IgD-negative memory B cell (primary cell): ENCODE data around the gene COL18A1. TPM values are rescaled to one million over a fixed set of nuclear protein-coding genes. Genes with fewer than 3 reads are reported as not detected.

Experiments used
- H3K27ac Mint-ChIP-seq, 3 donors: one replicate each; pipeline ENCODE4 v1.8.0; 2020 to 2022; ENCODE audit warnings: mild to moderate bottlenecking in 3 of 3, mixed read lengths in 3 of 3, moderate library complexity in 1 of 3
- H3K27me3 Mint-ChIP-seq: one replicate; pipeline ENCODE4 v1.8.0; 2021; ENCODE audit warnings: mixed read lengths
- H3K36me3 Mint-ChIP-seq: one replicate; pipeline ENCODE4 v1.8.0; 2020; ENCODE audit warnings: mild to moderate bottlenecking, mixed read lengths
- H3K4me1 Mint-ChIP-seq, 3 donors: one replicate each; pipeline ENCODE4 v1.8.0; 2020 to 2022; ENCODE audit warnings: mixed read lengths in 3 of 3, mild to moderate bottlenecking in 1 of 3
- H3K4me3 Mint-ChIP-seq, 4 donors: one replicate each; pipeline ENCODE4 v1.8.0; 2020 to 2022; ENCODE audit warnings: mild to moderate bottlenecking in 4 of 4, mixed read lengths in 4 of 4, moderate library complexity in 3 of 4
- H3K9me3 Mint-ChIP-seq, 3 donors: one replicate each; pipeline ENCODE4 v1.8.0; 2020 to 2021; ENCODE audit warnings: mixed read lengths in 3 of 3, mild to moderate bottlenecking in 1 of 3
- polyA plus RNA-seq: library from polyadenylated mRNA; unstranded; fragments of 300-500 nt; fragmentation: Illumina TruSeq; gene quantifications from one replicate; pipeline ENCODE4 v1.2.3, GENCODE V29; 2021

Gene COL18A1
- polyA plus RNA-seq, 1 donor from 2014 or later, result 4.0 TPM

GRCh38 chr21:45513003-45513717 is 108.2 kb downstream of the COL18A1 start:
- H3K36me3 Mint-ChIP-seq, result peaks cover 4% of the 10 kb centered on the region
- no peak overlapping the region for H3K4me3 Mint-ChIP-seq
- H3K4me1 Mint-ChIP-seq, result no peaks in the 10 kb centered on the region
- peaks cover 1 to 4% (median 3%) of the 10 kb centered on the region in 3 donors for H3K9me3 Mint-ChIP-seq
- H3K27me3 Mint-ChIP-seq, result no peaks in the 10 kb centered on the region
- H3K27ac Mint-ChIP-seq, result no peak overlapping the region

GRCh38 chr21:45513741-45514310 is 108.9 kb downstream of the COL18A1 start:
- Mint-ChIP-seq H3K36me3 (peaks cover 8% of the 10 kb centered on the region), H3K4me1 (no peaks in the 10 kb centered on the region), H3K9me3 (peaks cover 2 to 8% (median 5%) of the 10 kb centered on the region in 3 donors), H3K4me3 (no peak overlapping the region), H3K27ac (no peak overlapping the region), H3K27me3 (no peaks in the 10 kb centered on the region)

GRCh38 chr21:45514311-45515021 is 109.5 kb downstream of the COL18A1 start:
- peaks cover 4 to 14% (median 7%) of the 10 kb centered on the region in 3 donors for H3K9me3 Mint-ChIP-seq
- no peaks in the 10 kb centered on the region for H3K27me3 Mint-ChIP-seq
- peaks cover 8% of the 10 kb centered on the region for H3K36me3 Mint-ChIP-seq
- no peak overlapping the region for H3K4me3 Mint-ChIP-seq
- H3K27ac Mint-ChIP-seq, result no peak overlapping the region
- no peaks in the 10 kb centered on the region for H3K4me1 Mint-ChIP-seq

GRCh38 chr21:45515241-45516061 is 110.5 kb downstream of the COL18A1 start:
- Mint-ChIP-seq H3K4me1 (no peaks in the 10 kb centered on the region), H3K4me3 (no peak overlapping the region), H3K36me3 (peaks cover 15% of the 10 kb centered on the region), H3K27ac (no peak overlapping the region), H3K27me3 (no peaks in the 10 kb centered on the region), H3K9me3 (peaks cover 4 to 21% (median 15%) of the 10 kb centered on the region in 3 donors)

- H3K4me1 Mint-ChIP-seq, result no peaks in the 10 kb centered on the region
- no peak overlapping the region for H3K4me3 Mint-ChIP-seq
- no peak overlapping the region for H3K27ac Mint-ChIP-seq
- peaks cover 6 to 25% (median 18%) of the 10 kb centered on the region in 3 donors for H3K9me3 Mint-ChIP-seq
- peaks cover 21% of the 10 kb centered on the region for H3K36me3 Mint-ChIP-seq
- H3K27me3 Mint-ChIP-seq, result no peaks in the 10 kb centered on the region
Observed at GRCh38 chr21:45516071-45516670, 111.2 kb downstream of the COL18A1 start.

GRCh38 chr21:45516671-45517151 is 111.7 kb downstream of the COL18A1 start:
- no peaks in the 10 kb centered on the region for H3K27me3 Mint-ChIP-seq
- H3K4me1 Mint-ChIP-seq, result no peaks in the 10 kb centered on the region
- peaks cover 8 to 30% (median 18%) of the 10 kb centered on the region in 3 donors for H3K9me3 Mint-ChIP-seq
- H3K4me3 Mint-ChIP-seq, result no peak overlapping the region
- H3K36me3 Mint-ChIP-seq, result peaks cover 24% of the 10 kb centered on the region
- H3K27ac Mint-ChIP-seq, result no peak overlapping the region

- no peaks in the 10 kb centered on the region for H3K4me1 Mint-ChIP-seq
- H3K27ac Mint-ChIP-seq, result peak overlapping the region; percentile 4 to 58 (median 39)
- peaks cover 8 to 34% (median 18%) of the 10 kb centered on the region in 3 donors for H3K9me3 Mint-ChIP-seq
- no peaks in the 10 kb centered on the region for H3K27me3 Mint-ChIP-seq
- peaks cover 24% of the 10 kb centered on the region for H3K36me3 Mint-ChIP-seq
- H3K4me3 Mint-ChIP-seq, result no peak overlapping the region
Observed at GRCh38 chr21:45517249-45518065, 112.5 kb downstream of the COL18A1 start.

GRCh38 chr21:45518742-45519141 is 113.8 kb downstream of the COL18A1 start:
- no peaks in the 10 kb centered on the region for H3K27me3 Mint-ChIP-seq
- peak overlapping the region in 1 of 4 donors; percentile 6 for H3K4me3 Mint-ChIP-seq
- peaks cover 24% of the 10 kb centered on the region for H3K36me3 Mint-ChIP-seq
- H3K27ac Mint-ChIP-seq, result no peak overlapping the region
- peaks cover 8 to 34% (median 18%) of the 10 kb centered on the region in 3 donors for H3K9me3 Mint-ChIP-seq
- H3K4me1 Mint-ChIP-seq, result no peaks in the 10 kb centered on the region

- Mint-ChIP-seq H3K4me3 (peak overlapping the region in 1 of 4 donors; percentile 6), H3K27ac (peak overlapping the region in 1 of 3 donors; percentile 24), H3K36me3 (peaks cover 24% of the 10 kb centered on the region), H3K9me3 (peaks cover 8 to 34% (median 18%) of the 10 kb centered on the region in 3 donors), H3K4me1 (no peaks in the 10 kb centered on the region), H3K27me3 (no peaks in the 10 kb centered on the region)
Observed at GRCh38 chr21:45519182-45519581, 114.2 kb downstream of the COL18A1 start.

GRCh38 chr21:45521241-45521640 is 116.3 kb downstream of the COL18A1 start:
- H3K36me3 Mint-ChIP-seq, result peaks cover 24% of the 10 kb centered on the region
- H3K27me3 Mint-ChIP-seq, result no peaks in the 10 kb centered on the region
- no peak overlapping the region for H3K4me3 Mint-ChIP-seq
- no peaks in the 10 kb centered on the region for H3K4me1 Mint-ChIP-seq
- no peak overlapping the region for H3K27ac Mint-ChIP-seq
- peaks cover 8 to 34% (median 18%) of the 10 kb centered on the region in 3 donors for H3K9me3 Mint-ChIP-seq

GRCh38 chr21:45522381-45522780 is 117.4 kb downstream of the COL18A1 start:
- Mint-ChIP-seq H3K27ac (no peak overlapping the region), H3K4me3 (peak overlapping the region in 1 of 4 donors; percentile 28), H3K27me3 (no peaks in the 10 kb centered on the region), H3K36me3 (peaks cover 26% of the 10 kb centered on the region), H3K4me1 (no peaks in the 10 kb centered on the region), H3K9me3 (peaks cover 8 to 34% (median 18%) of the 10 kb centered on the region in 3 donors)

- H3K9me3 Mint-ChIP-seq, result peaks cover 8 to 31% (median 16%) of the 10 kb centered on the region in 3 donors
- H3K27me3 Mint-ChIP-seq, result no peaks in the 10 kb centered on the region
- H3K27ac Mint-ChIP-seq, result no peak overlapping the region
- peaks cover 24% of the 10 kb centered on the region for H3K36me3 Mint-ChIP-seq
- H3K4me1 Mint-ChIP-seq, result no peaks in the 10 kb centered on the region
- no peak overlapping the region for H3K4me3 Mint-ChIP-seq
Observed at GRCh38 chr21:45522986-45523385, 118.0 kb downstream of the COL18A1 start.

- Mint-ChIP-seq H3K27ac (no peak overlapping the region), H3K4me1 (no peaks in the 10 kb centered on the region), H3K4me3 (no peak overlapping the region), H3K27me3 (no peaks in the 10 kb centered on the region), H3K36me3 (peaks cover 20% of the 10 kb centered on the region), H3K9me3 (peaks cover 6 to 29% (median 15%) of the 10 kb centered on the region in 3 donors)
Observed at GRCh38 chr21:45523411-45524101, 118.6 kb downstream of the COL18A1 start.
